ENCODE measurements around the gene PODNL1.
A peak's percentile ranks its signal among the peaks of the same experiment; 100 is the strongest.

The PODNL1 gene

DNA sequence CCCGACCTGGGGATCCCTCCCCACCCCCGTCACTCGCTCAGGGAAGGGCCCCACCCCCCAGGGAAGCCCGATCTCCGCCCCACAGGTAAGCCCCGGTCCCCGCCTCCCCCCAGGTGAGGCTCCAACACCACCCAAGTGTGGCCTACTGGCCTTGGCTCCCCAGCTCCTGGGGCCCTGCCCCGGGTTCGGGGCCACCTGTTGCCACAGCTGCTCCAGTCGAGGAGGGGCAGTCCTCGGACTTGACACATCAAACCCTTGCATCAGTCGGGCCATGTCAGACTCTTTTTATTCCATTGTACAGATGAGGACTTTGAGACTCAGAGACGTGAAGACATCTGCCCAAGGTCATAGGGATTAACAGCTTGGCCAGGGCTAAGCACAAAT lies 31.7 kb downstream of the PODNL1 start:
- DNase-seq (ENCODE audit: low spot score in 2 of 2) (no peak), ATAC-seq (replicated peaks; ENCODE audit: extremely low read depth, poor library complexity, severe bottlenecking) (peak; percentile 37)
- no peaks in the 10 kb centered on the region for H3K27me3 Mint-ChIP-seq

DNA sequence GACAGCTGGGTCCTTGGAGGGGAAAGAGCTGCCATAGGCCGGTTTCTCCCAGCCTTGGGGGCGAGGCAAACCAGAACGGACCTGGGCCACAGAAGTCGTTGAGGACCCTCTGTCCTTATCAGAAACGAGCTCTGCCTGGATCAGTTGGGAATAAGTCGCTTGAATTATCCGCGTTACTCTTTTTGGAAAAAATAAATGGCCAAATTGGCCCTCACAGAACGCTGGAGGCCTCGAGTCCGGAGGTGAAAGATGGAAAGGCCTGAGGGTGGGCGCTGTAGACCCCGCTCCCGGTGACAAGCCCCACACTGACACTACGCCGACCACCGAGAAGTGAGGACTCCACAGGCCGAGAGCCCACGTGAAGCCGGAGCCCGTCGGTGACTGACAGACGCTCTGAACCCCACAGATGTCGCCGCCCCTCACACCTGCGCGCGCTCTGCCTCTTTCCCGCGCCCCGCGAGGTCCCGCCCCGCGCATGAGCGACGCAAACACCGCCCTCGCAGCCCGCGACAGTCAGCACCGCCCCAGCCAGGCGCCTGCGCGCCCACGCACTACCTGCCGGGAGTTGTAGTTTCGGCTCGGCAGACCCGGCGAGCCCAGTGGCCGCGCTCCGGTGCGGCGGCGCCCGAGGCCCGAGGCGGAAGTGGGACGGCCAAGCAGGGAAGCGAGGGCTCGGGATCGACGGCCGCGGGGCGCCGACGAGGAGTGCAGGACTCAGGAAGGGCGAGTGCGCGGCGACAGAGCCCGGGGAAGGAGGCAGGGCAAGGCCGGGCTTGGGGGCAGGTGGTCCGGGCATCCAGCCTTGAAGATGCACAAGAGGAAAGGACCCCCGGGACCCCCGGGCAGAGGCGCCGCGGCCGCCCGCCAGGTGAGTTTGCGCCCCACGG lies 32.3 kb downstream of the PODNL1 start, which contains the start of the genes BRME1 and CC2D1A:
Gene BRME1, minus strand, starts transcription at position 484 of the 887 bp plus-strand sequence. CDS start 1,225 bp downstream, outside the sequence.
Gene CC2D1A, plus strand, starts transcription at position 568 of the 887 bp plus-strand sequence. Its CDS starts 241 bp downstream, at position 809.
- Mint-ChIP-seq H3K27ac (ENCODE audit: low read depth) (peak within 1 kb of the TSS; percentile 84), H3K4me1 (peaks cover 12% of the 10 kb centered on the region), H3K4me3 (peak within 1 kb of the TSS; percentile 84), H3K36me3 (ENCODE audit: insufficient read depth) (peaks cover 12% of the 10 kb centered on the region), H3K27me3 (no peaks in the 10 kb centered on the region), H3K9me3 (no peaks in the 10 kb centered on the region)
- peak; percentile 87 to 90 for DNase-seq (ENCODE audit: low spot score in 2 of 2)
- peak; percentile 99 for ATAC-seq (replicated peaks; ENCODE audit: extremely low read depth, poor library complexity, severe bottlenecking)

More for the DNA sequence above, 31.7 kb downstream of the PODNL1 start:
- Mint-ChIP-seq H3K36me3 (ENCODE audit: insufficient read depth) (peaks cover 19% of the 10 kb centered on the region), H3K27ac (ENCODE audit: low read depth) (peak overlapping the region; percentile 46), H3K4me1 (peaks cover 12% of the 10 kb centered on the region), H3K9me3 (no peaks in the 10 kb centered on the region), H3K4me3 (peak overlapping the region; percentile 84)

DNA sequence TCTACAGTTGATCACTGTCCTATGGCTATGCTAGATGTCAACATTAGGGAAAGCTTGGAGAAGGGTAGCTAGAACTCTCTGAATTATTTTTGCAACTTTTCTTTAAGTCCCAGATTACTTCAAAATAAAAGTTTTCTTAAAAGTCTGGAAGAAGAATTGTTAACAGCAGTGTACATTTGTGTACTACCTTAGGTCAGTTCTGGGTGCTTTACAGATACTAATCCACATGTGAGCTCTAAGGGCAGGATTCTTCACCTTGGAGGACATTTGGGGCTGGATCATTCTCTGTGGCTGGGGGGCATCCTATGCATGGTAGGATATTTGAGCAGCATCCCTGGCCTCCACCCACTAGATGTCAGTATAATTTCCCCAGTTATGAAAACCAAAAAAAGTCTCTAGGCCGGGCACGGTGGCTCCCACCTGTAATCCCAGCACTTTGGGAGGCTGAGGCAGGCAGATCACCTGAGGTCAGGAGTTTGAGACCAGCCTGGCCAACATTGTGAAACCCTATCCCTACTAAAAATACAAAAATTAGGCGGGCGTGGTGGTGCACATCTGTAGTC lies 35.1 kb downstream of the PODNL1 start:
- Mint-ChIP-seq H3K4me3 (no peak overlapping the region), H3K27me3 (no peaks in the 10 kb centered on the region), H3K27ac (ENCODE audit: low read depth) (no peak overlapping the region), H3K36me3 (ENCODE audit: insufficient read depth) (peaks cover 2% of the 10 kb centered on the region), H3K9me3 (no peaks in the 10 kb centered on the region), H3K4me1 (peaks cover 12% of the 10 kb centered on the region)
- ATAC-seq (replicated peaks; ENCODE audit: extremely low read depth, poor library complexity, severe bottlenecking) = no peak
- no peak for DNase-seq (ENCODE audit: low spot score in 2 of 2)

DNA sequence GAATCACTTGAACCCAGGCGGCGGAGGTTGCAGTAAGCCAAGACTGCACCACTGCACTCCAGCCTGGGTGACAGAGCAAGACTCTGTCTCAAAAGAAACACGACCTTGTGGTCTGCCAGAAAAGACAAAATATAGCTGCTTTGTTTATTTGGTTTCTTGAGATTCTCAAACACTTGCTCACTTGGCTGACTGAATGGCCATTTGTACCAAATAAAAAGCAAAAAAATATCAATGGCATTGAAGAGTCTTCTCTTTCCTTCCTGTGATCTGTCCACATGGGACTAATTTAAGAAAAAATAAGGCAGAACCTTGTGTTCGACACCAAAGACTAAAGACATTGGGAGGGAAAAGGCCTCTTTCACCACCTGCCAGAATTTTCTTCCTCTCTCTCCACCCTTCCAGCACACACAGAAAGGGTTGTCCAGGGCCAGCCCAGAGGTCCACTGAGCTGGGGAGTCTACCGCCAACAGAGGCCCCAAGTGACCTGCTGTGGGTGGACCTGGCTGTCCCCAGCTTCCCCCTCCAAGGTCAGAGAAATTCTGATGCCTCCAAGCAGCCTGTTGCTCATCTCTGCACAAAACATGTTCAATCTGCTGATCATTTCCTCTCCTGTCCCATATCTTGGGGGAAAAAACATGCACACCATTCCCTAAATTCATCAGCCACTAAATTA lies 38.2 kb downstream of the PODNL1 start:
- Mint-ChIP-seq H3K27me3 (no peaks in the 10 kb centered on the region), H3K27ac (ENCODE audit: low read depth) (no peak overlapping the region), H3K36me3 (ENCODE audit: insufficient read depth) (no peaks in the 10 kb centered on the region), H3K4me3 (no peak overlapping the region), H3K4me1 (no peaks in the 10 kb centered on the region), H3K9me3 (no peaks in the 10 kb centered on the region)
- ATAC-seq (replicated peaks; ENCODE audit: extremely low read depth, poor library complexity, severe bottlenecking) (no peak), DNase-seq (ENCODE audit: low spot score in 2 of 2) (no peak)

DNA sequence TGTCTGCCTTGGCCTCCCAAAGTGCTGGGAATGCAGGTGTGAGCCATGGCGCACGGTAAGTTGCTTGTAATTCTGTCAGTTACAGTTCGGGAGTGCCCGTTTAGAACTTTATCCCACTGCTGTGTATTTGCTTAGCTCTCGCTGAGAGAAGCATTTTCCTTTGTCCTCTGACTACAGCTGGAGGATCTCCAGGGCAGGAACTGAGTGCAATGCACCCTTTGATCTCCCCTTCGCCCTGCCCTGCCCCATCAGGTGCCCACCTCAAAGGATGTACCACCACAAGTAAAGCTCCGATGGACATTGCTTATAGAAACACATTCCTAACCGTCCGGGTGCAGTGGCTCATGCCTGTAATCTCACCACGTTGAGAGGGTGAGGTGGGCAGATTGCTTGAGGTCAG lies 38.8 kb downstream of the PODNL1 start:
- ATAC-seq (replicated peaks; ENCODE audit: extremely low read depth, poor library complexity, severe bottlenecking) (no peak), DNase-seq (ENCODE audit: low spot score in 2 of 2) (no peak)
- Mint-ChIP-seq H3K27ac (ENCODE audit: low read depth) (no peak overlapping the region), H3K36me3 (ENCODE audit: insufficient read depth) (no peaks in the 10 kb centered on the region), H3K27me3 (no peaks in the 10 kb centered on the region), H3K4me3 (no peak overlapping the region), H3K4me1 (no peaks in the 10 kb centered on the region), H3K9me3 (no peaks in the 10 kb centered on the region)

DNA sequence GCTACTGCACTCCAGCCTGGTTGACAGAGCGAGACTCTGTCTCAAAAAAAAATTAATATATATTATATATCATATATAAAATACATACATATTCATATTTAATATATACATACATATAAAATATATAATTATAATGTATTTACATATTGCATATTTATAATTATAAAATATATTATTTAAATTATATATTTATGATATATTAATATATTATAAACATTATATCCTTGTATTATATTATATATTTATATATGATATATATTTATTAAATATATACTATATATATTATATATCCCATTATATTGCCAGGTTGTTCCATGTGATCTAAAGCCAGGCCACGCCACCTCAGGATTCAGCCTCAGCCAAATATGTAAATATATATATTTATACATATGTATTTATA lies 42.0 kb downstream of the PODNL1 start:
- no peak for DNase-seq (ENCODE audit: low spot score in 2 of 2)
- Mint-ChIP-seq H3K27me3 (no peaks in the 10 kb centered on the region), H3K36me3 (ENCODE audit: insufficient read depth) (no peaks in the 10 kb centered on the region), H3K4me1 (no peaks in the 10 kb centered on the region), H3K4me3 (no peak overlapping the region), H3K27ac (ENCODE audit: low read depth) (no peak overlapping the region), H3K9me3 (no peaks in the 10 kb centered on the region)
- no peak for ATAC-seq (replicated peaks; ENCODE audit: extremely low read depth, poor library complexity, severe bottlenecking)

DNA sequence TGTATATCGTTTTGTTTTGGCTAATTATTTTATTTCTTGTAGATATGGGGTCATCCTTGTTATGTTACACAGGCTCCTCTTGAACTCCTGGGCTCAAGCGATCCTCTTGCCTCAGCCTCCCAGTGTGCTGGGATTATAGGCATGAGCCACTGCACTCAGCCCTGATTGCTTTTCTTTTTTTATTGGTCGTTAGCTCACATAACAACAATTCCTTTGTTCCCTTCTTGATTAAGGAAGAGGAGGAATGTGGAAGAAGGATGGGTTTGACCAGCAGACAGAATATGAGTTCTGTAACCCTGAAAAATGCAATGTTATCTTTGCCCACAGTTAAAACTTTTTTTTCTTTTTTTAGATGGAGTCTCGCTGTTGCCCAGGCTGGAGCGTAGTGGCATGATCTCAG lies 43.7 kb downstream of the PODNL1 start:
- ATAC-seq (replicated peaks; ENCODE audit: extremely low read depth, poor library complexity, severe bottlenecking) (no peak), DNase-seq (ENCODE audit: low spot score in 2 of 2) (no peak)
- Mint-ChIP-seq H3K27ac (ENCODE audit: low read depth) (no peak overlapping the region), H3K27me3 (no peaks in the 10 kb centered on the region), H3K4me1 (no peaks in the 10 kb centered on the region), H3K9me3 (no peaks in the 10 kb centered on the region), H3K4me3 (no peak overlapping the region), H3K36me3 (ENCODE audit: insufficient read depth) (no peaks in the 10 kb centered on the region)

DNA sequence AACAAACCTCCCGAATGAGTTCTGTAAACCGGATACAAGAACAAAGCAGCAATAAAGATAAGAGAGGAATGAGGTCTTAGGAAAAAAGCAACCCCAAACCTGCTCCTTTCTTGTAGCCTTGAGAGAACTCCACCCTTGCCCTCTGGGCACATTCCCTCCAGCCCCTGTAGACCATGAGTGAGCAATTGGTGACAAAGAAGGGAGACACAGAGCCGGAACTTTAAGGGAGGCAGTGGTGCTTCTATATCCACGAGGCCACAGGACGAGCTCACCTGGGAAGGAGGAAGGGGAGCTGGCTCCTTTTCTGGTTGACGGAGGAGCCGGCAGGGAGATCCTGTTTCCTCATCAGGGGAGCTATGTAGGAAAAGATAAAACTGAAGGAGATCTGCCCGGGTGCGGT lies 45.3 kb downstream of the PODNL1 start:
- no peak for DNase-seq (ENCODE audit: low spot score in 2 of 2)
- Mint-ChIP-seq H3K27ac (ENCODE audit: low read depth) (no peak overlapping the region), H3K9me3 (no peaks in the 10 kb centered on the region), H3K27me3 (no peaks in the 10 kb centered on the region), H3K4me1 (no peaks in the 10 kb centered on the region), H3K4me3 (no peak overlapping the region), H3K36me3 (ENCODE audit: insufficient read depth) (no peaks in the 10 kb centered on the region)
- no peak for ATAC-seq (replicated peaks; ENCODE audit: extremely low read depth, poor library complexity, severe bottlenecking)

DNA sequence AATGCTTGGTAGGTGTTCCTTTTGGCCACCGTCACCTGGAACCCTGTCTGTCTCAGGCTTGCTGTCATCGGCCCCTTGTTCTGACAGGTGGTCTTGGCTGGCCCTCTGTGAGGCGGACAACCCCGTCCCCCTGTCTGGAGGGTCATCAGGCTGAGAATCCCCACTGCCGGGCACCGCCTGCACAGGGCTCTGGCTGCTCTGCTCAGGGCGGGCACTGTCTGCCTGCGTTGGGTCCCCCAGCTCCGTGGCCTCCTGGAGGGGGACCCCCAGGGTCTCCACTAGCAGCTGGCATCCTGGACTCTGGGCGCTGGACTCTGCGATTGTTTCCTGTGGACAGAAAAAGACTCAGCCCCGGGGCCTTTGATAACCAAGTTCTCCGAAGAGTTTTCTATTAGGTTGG lies 48.1 kb downstream of the PODNL1 start:
- Mint-ChIP-seq H3K27me3 (no peaks in the 10 kb centered on the region), H3K36me3 (ENCODE audit: insufficient read depth) (peaks cover 2% of the 10 kb centered on the region), H3K4me1 (peaks cover 18% of the 10 kb centered on the region), H3K27ac (ENCODE audit: low read depth) (no peak overlapping the region), H3K4me3 (no peak overlapping the region), H3K9me3 (no peaks in the 10 kb centered on the region)
- ATAC-seq (replicated peaks; ENCODE audit: extremely low read depth, poor library complexity, severe bottlenecking) (no peak), DNase-seq (ENCODE audit: low spot score in 2 of 2) (no peak)

DNA sequence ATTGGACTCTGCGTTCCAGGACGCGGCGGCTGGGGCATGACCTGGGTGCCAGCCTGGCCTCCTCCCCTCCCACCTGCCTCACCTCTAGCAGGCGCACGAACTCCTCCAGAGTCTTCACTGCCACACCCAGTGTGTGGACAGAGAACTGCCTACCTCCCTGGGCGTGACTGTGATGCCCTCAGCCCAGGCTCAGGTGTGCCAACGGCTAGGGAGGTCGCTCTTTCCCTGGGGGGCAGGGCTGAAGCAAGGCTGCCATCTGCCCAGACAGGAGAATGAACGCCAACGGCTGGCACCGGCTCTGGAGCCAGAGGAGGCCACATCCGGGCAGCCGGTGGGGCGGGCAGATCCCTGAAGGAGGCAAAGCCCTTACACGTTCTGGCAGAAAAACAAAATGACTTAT lies 49.9 kb downstream of the PODNL1 start:
- ATAC-seq (replicated peaks; ENCODE audit: extremely low read depth, poor library complexity, severe bottlenecking) (no peak), DNase-seq (ENCODE audit: low spot score in 2 of 2) (no peak)
- H3K36me3 Mint-ChIP-seq (ENCODE audit: insufficient read depth) = peaks cover 2% of the 10 kb centered on the region
- no peaks in the 10 kb centered on the region for H3K9me3 Mint-ChIP-seq
- peaks cover 31% of the 10 kb centered on the region for H3K4me1 Mint-ChIP-seq
- H3K27ac Mint-ChIP-seq (ENCODE audit: low read depth) = peak overlapping the region; percentile 51
- peak overlapping the region; percentile 70 for H3K4me3 Mint-ChIP-seq
- H3K27me3 Mint-ChIP-seq = no peaks in the 10 kb centered on the region

DNA sequence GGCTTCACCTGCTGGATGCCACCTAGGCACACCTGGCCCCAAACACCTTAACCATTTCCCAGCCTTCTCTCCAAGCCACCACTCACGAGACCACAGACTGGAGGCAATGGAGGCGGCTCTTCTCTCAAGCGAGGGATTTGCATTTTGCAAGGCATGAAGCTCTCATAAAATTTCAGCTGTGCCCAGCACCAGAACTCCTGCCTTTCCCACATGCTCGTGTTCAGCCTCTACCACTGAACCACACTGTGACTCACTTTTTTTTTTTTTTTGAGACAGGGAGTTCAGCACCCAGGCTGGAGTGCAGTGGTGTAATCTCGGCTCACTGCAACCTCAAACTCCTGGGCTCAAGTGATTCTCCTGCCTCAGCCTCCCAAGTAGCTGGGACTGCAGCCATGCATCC lies 50.7 kb downstream of the PODNL1 start:
- Mint-ChIP-seq H3K9me3 (no peaks in the 10 kb centered on the region), H3K4me3 (peak overlapping the region; percentile 70), H3K27ac (ENCODE audit: low read depth) (peak overlapping the region; percentile 91), H3K27me3 (no peaks in the 10 kb centered on the region), H3K36me3 (ENCODE audit: insufficient read depth) (peaks cover 2% of the 10 kb centered on the region), H3K4me1 (peaks cover 36% of the 10 kb centered on the region)
- ATAC-seq (replicated peaks; ENCODE audit: extremely low read depth, poor library complexity, severe bottlenecking) (peak; percentile 69), DNase-seq (ENCODE audit: low spot score in 2 of 2) (no peak)

DNA sequence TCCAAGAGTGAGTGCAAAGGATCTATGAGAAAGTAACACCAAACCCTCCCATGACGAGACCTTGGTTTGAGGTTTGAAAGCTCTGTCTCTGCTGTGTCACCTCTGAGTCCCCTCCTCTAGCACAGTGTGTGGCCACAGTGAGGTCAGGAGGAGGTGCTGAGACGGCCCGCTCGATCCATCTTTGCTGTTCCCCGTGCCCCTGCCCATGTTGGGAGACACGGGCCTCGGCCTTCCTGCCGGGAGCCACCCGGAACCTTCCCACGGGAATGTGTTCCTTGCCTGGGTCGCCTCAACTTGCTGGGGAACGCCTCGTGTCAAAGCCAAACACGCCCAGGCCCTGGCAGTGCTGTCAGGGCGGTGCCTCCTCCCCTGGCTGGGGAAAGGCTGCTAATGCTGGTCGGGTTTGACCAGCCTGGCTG lies 51.2 kb downstream of the PODNL1 start:
- Mint-ChIP-seq H3K4me3 (peak overlapping the region; percentile 70), H3K27me3 (no peaks in the 10 kb centered on the region), H3K36me3 (ENCODE audit: insufficient read depth) (peaks cover 2% of the 10 kb centered on the region), H3K27ac (ENCODE audit: low read depth) (peak overlapping the region; percentile 91), H3K9me3 (no peaks in the 10 kb centered on the region), H3K4me1 (peaks cover 41% of the 10 kb centered on the region)
- DNase-seq (ENCODE audit: low spot score in 2 of 2) = peak in 1 of 2 donors; percentile 72
- peak; percentile 97 for ATAC-seq (replicated peaks; ENCODE audit: extremely low read depth, poor library complexity, severe bottlenecking)

All from central memory CD8-positive, alpha-beta T cell (primary cell).